WTC11 (cell line): ENCODE measurements around the gene GPR50. TPM values are rescaled to one million over a fixed set of nuclear protein-coding genes. Genes with fewer than 3 reads are reported as not detected.

Experiments
- ATAC-seq: fragments of 200-7000 bp; cut with Tn5 transposase; 2 replicates; pipeline ENCODE4 v1.10.0; 2021; ENCODE audit warnings: mild to moderate bottlenecking, moderate library complexity
- Bru-seq: library from RNA; stranded (reverse); fragments of 400-500 nt; gene quantifications from one replicate; lab custom pipeline; 2021; lab: Mats Ljungman, UMichigan
- CTCF ChIA-PET: fragments of 300-600 bp; sonication (Branson Sonifier 250); formaldehyde crosslinking; loops from one replicate; lab custom pipeline; 2021; ENCODE audit warnings: antibody characterized with exemption; lab: Charles Lee
- POLR2A ChIA-PET: fragments of 350-600 bp; sonication (Branson Sonifier 250); formaldehyde crosslinking; loops from one replicate; lab custom pipeline; 2021; ENCODE audit warnings: antibody characterized with exemption; lab: Charles Lee
- DNase-seq: peaks from one replicate; pipeline ENCODE4 v3.0.0; 2021; ENCODE audit warnings: low spot score
- H3K27ac Mint-ChIP-seq: 2 replicates; pipeline ENCODE4 v1.8.0; 2021; ENCODE audit warnings: mixed read lengths
- H3K27me3 Mint-ChIP-seq: 2 replicates; pipeline ENCODE4 v1.8.0; 2021; ENCODE audit warnings: low read depth, mild to moderate bottlenecking, moderate library complexity, mixed read lengths
- H3K36me3 Mint-ChIP-seq: 2 replicates; pipeline ENCODE4 v1.8.0; 2021; ENCODE audit warnings: mixed read lengths
- H3K4me1 Mint-ChIP-seq: 2 replicates; pipeline ENCODE4 v1.8.0; 2022; ENCODE audit warnings: mixed read lengths
- H3K4me3 Mint-ChIP-seq: 2 replicates; pipeline ENCODE4 v1.8.0; 2021; ENCODE audit warnings: mild to moderate bottlenecking, moderate library complexity, mixed read lengths
- H3K9me3 Mint-ChIP-seq: 2 replicates; pipeline ENCODE4 v1.8.0; 2021; ENCODE audit warnings: mixed read lengths
- CBFB ChIP-seq: sonication (generic); formaldehyde crosslinking; IDR thresholded peaks from 2 replicates; pipeline ENCODE4 v1.8.1; 2022; ENCODE audit warnings: mild to moderate bottlenecking, low read depth, missing genetic modification reagents
- CREB1 ChIP-seq: sonication (generic); formaldehyde crosslinking; IDR thresholded peaks from 2 replicates; pipeline ENCODE4 v1.8.0; 2023; ENCODE audit warnings: mild to moderate bottlenecking, missing genetic modification reagents
- CREM ChIP-seq: sonication (generic); formaldehyde crosslinking; IDR thresholded peaks from 2 replicates; pipeline ENCODE4 v1.8.1; 2022; ENCODE audit warnings: mild to moderate bottlenecking, missing genetic modification reagents, moderate library complexity
- ESRRA ChIP-seq: sonication (generic); formaldehyde crosslinking; IDR thresholded peaks from 2 replicates; pipeline ENCODE4 v1.8.1; 2022; ENCODE audit warnings: mild to moderate bottlenecking, missing genetic modification reagents, borderline replicate concordance
- MYBL2 ChIP-seq: sonication (generic); formaldehyde crosslinking; IDR thresholded peaks from 2 replicates; pipeline ENCODE4 v1.8.1; 2023; ENCODE audit warnings: mild to moderate bottlenecking, moderate library complexity, missing genetic modification reagents
- SOX15 ChIP-seq: fragments of 250-450 bp; sonication (Bioruptor Pico); IDR thresholded peaks from 2 replicates; pipeline ENCODE4 v1.9.0; 2021; ENCODE audit warnings: mild to moderate bottlenecking
- ZBTB21 ChIP-seq: sonication (generic); formaldehyde crosslinking; IDR thresholded peaks from 2 replicates; pipeline ENCODE4 v1.8.1; 2023; ENCODE audit warnings: mild to moderate bottlenecking, missing genetic modification reagents, borderline replicate concordance
- long read RNA-seq, 3 experiments: library from RNA in 1 of 3; library from capped mRNA in 1 of 3; library from polyadenylated mRNA in 1 of 3; unstranded in 2 of 3; stranded (forward) in 1 of 3; transcript quantifications; one replicate each; pipeline ENCODE4 v2.0.0, GENCODE V29; 2021
- total RNA-seq: library from RNA; stranded (reverse); gene quantifications from 3 replicates; pipeline ENCODE4 v1.2.3, GENCODE V29; 2021
- TF ChIP-seq, protein P1 (sequence below): fragments of 250-450 bp; sonication (Bioruptor Pico); IDR thresholded peaks from 2 replicates; pipeline ENCODE4 v1.9.0; 2021; ENCODE audit warnings: mild to moderate bottlenecking, borderline replicate concordance
- TF ChIP-seq, protein P2 (sequence below): fragments of 250-450 bp; sonication (Bioruptor Pico); IDR thresholded peaks from 2 replicates; pipeline ENCODE4 v1.9.0; 2021; ENCODE audit warnings: mild to moderate bottlenecking
- TF ChIP-seq, protein P3 (sequence below): sonication (generic); formaldehyde crosslinking; IDR thresholded peaks from 2 replicates; pipeline ENCODE4 v1.8.1; 2022; ENCODE audit warnings: low read depth, missing genetic modification reagents, borderline replicate concordance
- TF ChIP-seq, protein P4 (sequence below): fragments of 200-600 bp; IDR thresholded peaks from 2 replicates; pipeline ENCODE4 v1.8.0; 2022; ENCODE audit warnings: antibody characterized with exemption

Gene GPR50
- total RNA-seq: 5.9 to 12.0 TPM (median 5.9 TPM) in 3 replicates
- percentile 41 among the genes with signal in this experiment for Bru-seq, nascent RNA
- long read RNA-seq, experiment 1, transcript GPR50-201 (2 exons, 1,951 nt): major isoform, 29 of 44 reads
- long read RNA-seq, experiment 1, partial matches to known transcripts: 0 of 44 reads
- long read RNA-seq, experiment 1, other reads (novel, unspliced or antisense): 15 of 44 reads
- long read RNA-seq, experiment 2, partial matches to known transcripts: 0 of 4 reads
- long read RNA-seq, experiment 2, other reads (novel, unspliced or antisense): 2 of 4 reads
- long read RNA-seq, experiment 3, partial matches to known transcripts: 0 of 4 reads
- long read RNA-seq, experiment 3, other reads (novel, unspliced or antisense): 2 of 4 reads

DNA sequence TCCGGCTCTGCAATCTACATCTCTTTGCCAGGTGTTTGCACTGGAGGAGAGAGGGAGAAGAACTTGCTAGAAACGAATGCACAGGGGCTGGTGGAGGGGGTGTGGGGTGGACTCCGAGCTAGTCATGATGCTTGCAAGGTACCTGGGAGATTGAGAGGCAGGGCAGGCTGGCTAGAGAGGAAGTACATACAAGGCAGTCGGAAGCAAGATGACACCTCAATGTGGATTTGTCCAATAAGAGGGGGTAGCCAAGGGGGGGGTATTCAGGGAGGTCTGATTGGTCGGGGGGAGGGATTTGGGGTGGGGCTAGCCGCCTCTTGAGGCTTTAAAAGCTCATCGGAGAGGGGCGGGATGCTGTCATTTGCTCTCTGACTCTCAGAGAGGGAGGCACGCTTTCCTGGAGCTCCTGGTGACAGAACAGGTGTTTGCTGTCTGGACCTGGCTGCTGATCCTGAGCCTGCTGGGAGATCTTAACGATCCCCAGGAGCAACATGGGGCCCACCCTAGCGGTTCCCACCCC is at the start of gene GPR50:
Gene GPR50, plus strand, starts transcription at position 354 of the 520 bp plus-strand sequence. Its CDS starts 138 bp downstream, at position 492.
- DNase-seq: peak; percentile 28
- Mint-ChIP-seq H3K9me3 (no peaks in the 10 kb centered on the region), H3K4me1 (peaks cover 14% of the 10 kb centered on the region), H3K27me3 (peaks cover 90% of the 10 kb centered on the region), H3K36me3 (peaks cover 3% of the 10 kb centered on the region; the same call in 1 of the 2 replicates)
- ChIA-PET CTCF (interaction anchor here (0.5 to 4.5 kb wide), 9 partner anchors 63 to 505 kb away, joined by 3 to 56 read pairs (median 4); partner anchors contain the start of gene VMA21), POLR2A (interaction anchor here (0.7 kb wide), 1 partner anchor 221 kb away, joined by 3 read pairs; the partner anchor contains the start of gene VMA21)
- ATAC-seq: peak; percentile 16
- TF ChIP-seq SOX15 (CRISPR knock-in tag) (no peak), CREB1 (CRISPR knock-in tag) (no peak)
- TF ChIP-seq, protein P1, sequence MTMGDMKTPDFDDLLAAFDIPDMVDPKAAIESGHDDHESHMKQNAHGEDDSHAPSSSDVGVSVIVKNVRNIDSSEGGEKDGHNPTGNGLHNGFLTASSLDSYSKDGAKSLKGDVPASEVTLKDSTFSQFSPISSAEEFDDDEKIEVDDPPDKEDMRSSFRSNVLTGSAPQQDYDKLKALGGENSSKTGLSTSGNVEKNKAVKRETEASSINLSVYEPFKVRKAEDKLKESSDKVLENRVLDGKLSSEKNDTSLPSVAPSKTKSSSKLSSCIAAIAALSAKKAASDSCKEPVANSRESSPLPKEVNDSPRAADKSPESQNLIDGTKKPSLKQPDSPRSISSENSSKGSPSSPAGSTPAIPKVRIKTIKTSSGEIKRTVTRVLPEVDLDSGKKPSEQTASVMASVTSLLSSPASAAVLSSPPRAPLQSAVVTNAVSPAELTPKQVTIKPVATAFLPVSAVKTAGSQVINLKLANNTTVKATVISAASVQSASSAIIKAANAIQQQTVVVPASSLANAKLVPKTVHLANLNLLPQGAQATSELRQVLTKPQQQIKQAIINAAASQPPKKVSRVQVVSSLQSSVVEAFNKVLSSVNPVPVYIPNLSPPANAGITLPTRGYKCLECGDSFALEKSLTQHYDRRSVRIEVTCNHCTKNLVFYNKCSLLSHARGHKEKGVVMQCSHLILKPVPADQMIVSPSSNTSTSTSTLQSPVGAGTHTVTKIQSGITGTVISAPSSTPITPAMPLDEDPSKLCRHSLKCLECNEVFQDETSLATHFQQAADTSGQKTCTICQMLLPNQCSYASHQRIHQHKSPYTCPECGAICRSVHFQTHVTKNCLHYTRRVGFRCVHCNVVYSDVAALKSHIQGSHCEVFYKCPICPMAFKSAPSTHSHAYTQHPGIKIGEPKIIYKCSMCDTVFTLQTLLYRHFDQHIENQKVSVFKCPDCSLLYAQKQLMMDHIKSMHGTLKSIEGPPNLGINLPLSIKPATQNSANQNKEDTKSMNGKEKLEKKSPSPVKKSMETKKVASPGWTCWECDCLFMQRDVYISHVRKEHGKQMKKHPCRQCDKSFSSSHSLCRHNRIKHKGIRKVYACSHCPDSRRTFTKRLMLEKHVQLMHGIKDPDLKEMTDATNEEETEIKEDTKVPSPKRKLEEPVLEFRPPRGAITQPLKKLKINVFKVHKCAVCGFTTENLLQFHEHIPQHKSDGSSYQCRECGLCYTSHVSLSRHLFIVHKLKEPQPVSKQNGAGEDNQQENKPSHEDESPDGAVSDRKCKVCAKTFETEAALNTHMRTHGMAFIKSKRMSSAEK (CRISPR knock-in tag): no peak
- TF ChIP-seq, all 79 proteins: peak for 0
- no peak within 1 kb of the TSS for H3K27ac Mint-ChIP-seq
- peak within 1 kb of the TSS; percentile 83 for H3K4me3 Mint-ChIP-seq

DNA sequence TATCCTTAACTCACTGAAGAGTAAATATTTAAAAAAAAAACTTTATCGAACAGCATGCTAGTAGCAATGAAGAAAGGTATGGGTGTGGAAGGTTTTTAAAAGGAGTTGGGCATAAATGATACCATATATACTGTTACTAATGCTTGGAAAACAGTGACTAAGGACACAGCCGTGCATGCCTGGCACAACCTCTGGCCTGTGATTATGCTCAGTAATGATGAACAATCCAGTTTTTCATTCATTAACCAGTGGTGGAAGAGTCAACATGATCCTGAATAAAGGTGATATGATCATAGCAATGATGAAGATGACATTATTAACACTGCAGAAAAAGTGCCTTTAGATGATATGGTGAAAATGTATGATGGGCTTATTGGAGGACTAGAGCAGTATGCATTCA is 43.9 kb upstream of the GPR50 start:
- H3K4me3 Mint-ChIP-seq: no peak overlapping the region
- no peaks in the 10 kb centered on the region; the same call in 1 of the 2 replicates for H3K36me3 Mint-ChIP-seq
- H3K9me3 Mint-ChIP-seq: peaks cover 22% of the 10 kb centered on the region
- ChIA-PET POLR2A (no interaction called here), CTCF (no interaction called here)
- peaks cover 2% of the 10 kb centered on the region; the same call in 1 of the 2 replicates for H3K27me3 Mint-ChIP-seq
- no peak overlapping the region for H3K27ac Mint-ChIP-seq
- DNase-seq (no peak), ATAC-seq (no peak)
- H3K4me1 Mint-ChIP-seq: no peaks in the 10 kb centered on the region
- TF ChIP-seq, protein P2, sequence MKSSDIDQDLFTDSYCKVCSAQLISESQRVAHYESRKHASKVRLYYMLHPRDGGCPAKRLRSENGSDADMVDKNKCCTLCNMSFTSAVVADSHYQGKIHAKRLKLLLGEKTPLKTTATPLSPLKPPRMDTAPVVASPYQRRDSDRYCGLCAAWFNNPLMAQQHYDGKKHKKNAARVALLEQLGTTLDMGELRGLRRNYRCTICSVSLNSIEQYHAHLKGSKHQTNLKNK (CRISPR knock-in tag): no peak
- TF ChIP-seq CBFB (CRISPR knock-in tag) (no peak), CREM (CRISPR knock-in tag) (no peak), ESRRA (CRISPR knock-in tag) (no peak), MYBL2 (no peak)
- TF ChIP-seq, protein P3, sequence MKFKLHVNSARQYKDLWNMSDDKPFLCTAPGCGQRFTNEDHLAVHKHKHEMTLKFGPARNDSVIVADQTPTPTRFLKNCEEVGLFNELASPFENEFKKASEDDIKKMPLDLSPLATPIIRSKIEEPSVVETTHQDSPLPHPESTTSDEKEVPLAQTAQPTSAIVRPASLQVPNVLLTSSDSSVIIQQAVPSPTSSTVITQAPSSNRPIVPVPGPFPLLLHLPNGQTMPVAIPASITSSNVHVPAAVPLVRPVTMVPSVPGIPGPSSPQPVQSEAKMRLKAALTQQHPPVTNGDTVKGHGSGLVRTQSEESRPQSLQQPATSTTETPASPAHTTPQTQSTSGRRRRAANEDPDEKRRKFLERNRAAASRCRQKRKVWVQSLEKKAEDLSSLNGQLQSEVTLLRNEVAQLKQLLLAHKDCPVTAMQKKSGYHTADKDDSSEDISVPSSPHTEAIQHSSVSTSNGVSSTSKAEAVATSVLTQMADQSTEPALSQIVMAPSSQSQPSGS (CRISPR knock-in tag): no peak

DNA sequence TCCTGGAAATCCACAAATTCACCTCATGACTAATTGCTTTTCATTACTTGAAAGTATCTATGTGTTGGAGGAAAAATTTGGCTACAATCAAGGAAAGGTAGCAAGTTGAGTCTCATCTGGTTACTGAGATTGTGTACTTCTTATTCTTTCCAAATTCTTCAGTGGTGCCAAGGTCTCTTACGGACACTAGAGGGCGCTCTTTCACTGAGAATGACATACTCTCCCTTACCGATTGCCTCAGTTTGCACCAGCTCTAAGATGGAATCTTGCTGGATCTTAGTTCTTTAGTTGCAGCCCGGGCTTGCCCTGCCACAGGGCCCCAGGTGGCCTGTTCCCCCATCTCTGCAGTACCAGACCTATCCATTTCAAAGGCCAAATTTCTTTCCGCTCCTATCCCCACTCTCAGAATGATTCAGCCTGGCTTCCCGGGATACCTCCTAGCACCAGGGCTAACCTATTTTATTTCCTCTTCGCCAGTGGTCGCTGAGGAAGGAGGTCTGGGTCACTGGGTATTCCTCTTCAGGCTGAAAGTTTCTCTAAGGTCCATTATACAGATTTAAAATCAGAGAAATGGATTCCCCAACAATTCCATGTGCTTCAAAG is 24.6 kb upstream of the GPR50 start:
- Mint-ChIP-seq H3K4me1 (peaks cover 24% of the 10 kb centered on the region), H3K4me3 (no peak overlapping the region), H3K27me3 (peaks cover 53% of the 10 kb centered on the region), H3K27ac (no peak overlapping the region), H3K36me3 (no peaks in the 10 kb centered on the region), H3K9me3 (no peaks in the 10 kb centered on the region)
- TF ChIP-seq ZBTB21 (CRISPR knock-in tag): no peak
- TF ChIP-seq, protein P4, sequence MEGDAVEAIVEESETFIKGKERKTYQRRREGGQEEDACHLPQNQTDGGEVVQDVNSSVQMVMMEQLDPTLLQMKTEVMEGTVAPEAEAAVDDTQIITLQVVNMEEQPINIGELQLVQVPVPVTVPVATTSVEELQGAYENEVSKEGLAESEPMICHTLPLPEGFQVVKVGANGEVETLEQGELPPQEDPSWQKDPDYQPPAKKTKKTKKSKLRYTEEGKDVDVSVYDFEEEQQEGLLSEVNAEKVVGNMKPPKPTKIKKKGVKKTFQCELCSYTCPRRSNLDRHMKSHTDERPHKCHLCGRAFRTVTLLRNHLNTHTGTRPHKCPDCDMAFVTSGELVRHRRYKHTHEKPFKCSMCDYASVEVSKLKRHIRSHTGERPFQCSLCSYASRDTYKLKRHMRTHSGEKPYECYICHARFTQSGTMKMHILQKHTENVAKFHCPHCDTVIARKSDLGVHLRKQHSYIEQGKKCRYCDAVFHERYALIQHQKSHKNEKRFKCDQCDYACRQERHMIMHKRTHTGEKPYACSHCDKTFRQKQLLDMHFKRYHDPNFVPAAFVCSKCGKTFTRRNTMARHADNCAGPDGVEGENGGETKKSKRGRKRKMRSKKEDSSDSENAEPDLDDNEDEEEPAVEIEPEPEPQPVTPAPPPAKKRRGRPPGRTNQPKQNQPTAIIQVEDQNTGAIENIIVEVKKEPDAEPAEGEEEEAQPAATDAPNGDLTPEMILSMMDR: peak; percentile 66
- DNase-seq (peak; percentile 10), ATAC-seq (peak; percentile 75)
- ChIA-PET POLR2A (no interaction called here), CTCF (interaction anchor here (0.6 to 2.4 kb wide), 6 partner anchors 32 to 529 kb away, joined by 3 to 11 read pairs (median 4); no protein-coding TSS in a partner anchor)
